ENCODE measurements around the gene ATAT1. TPM values are rescaled to one million over a fixed set of nuclear protein-coding genes. Genes with fewer than 3 reads are reported as not detected.

Gene ATAT1
- 21.1 TPM for total RNA-seq

DNA sequence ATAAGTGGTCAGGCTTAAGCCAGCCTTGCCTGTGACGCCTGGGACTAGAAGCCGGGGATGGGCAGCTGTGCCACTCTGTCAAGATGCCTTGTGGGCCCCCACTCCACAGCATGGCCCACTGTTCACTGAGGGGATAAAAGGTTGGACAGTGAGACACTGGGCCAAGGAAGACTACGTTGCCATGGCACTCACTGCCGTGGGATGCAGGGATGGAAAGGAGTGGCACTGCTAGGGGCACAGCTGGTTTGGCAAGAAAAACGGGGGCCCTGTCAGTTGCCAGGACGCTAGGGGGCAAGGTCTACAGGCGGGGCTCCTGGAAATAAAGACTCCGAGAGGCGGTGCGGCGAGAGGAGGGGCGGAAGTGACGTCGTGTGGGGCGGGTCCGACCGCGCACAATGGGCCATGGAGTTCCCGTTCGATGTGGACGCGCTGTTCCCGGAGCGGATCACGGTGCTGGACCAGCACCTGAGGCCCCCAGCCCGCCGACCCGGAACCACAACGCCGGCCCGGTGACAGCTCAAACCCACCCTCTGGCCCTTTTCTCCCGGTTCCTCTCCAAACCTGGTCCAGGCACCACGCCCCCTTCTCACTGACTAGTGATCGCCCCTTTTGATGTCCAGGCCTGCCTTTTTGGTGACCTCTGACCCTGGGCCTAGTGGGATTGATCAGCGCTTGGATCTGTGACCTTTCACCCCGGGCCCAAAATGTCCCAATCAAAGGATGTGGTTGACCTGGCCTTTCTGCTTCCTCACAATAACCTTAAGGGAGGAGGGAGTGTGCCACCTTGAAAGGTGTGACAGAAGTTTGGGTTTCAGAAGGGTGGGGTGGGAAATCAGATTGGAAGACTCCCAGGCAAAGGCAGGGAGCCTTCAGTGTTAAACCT lies at the start of gene ATAT1:
ATAT1 (plus strand) TSS at position 391 of the 883 bp plus-strand sequence.

DNA sequence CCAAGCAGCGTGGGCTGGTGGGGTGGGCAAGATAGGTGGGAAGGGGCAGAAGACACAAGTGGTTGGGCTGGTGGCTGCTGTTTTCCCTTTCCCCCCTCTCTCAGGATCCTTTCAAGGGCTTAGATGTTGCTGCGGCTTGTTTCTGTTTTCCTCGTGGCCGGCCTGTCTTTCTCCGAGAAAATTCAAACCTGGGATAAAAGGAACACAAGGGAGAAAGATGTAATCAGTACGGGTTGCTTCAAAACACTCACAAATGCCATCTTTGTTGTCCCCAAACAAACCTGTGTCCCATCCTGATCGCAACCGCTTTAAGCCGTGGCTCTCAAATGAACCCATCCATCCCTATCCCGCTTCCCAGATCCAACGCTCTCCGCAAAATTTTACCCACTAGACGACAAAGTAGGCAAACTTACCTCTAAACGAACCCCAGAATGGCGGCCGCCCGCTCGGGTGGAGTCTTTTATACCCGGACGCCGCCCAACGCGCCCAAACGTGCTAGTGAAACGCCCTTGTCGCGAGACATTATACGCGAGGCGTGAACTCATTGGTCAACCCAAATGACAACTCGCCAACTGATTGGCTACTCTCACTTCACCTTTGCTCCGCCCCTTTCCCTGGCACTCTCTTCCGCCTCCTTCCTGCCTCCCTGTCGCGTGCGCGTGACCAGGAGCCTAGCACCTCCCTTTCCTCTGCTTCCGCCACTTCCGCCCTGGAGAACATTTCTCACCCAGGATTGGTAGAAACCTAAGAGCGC lies 9.7 kb upstream of the ATAT1 start, which contains the start of gene PPP1R10:
PPP1R10 (minus strand) TSS at position 433 of the 754 bp plus-strand sequence. CDS start 7,299 bp downstream, outside the sequence.

DNA sequence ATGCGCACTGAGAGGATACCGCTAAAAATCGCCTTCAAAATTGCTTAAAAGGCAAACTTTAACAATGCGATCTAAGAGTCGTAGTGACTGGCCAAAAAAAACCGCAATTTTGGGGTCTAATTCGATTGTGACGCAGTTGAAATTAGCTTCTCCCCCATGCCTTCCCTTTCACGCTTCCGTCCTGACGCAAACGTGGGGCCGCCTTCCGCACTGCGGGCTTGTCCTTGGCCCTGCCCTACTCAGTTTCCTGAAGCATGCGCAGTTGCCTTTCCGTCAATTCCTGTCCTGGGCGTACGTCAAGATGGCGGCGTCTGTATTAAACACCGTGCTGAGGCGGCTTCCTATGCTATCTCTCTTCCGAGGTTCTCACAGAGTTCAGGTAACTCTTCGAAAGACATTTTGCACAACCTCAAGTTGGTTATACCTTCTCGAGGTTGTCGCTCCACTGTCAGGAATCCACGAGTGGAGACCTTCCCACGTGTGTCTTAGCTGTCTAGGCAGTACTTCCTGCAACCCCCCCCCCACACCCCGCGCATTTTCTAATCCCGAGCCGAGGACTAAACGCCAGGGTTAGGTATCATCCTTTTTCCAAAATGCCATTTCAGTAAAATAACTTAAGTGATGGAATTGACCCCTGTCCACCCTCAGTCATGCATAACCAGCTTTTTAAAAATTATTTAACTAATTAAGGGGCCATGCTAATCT lies 9.0 kb upstream of the ATAT1 start, which contains the start of gene MRPS18B:
MRPS18B (plus strand) TSS at position 276 of the 705 bp plus-strand sequence; CDS start at position 302, 26 bp downstream.

DNA sequence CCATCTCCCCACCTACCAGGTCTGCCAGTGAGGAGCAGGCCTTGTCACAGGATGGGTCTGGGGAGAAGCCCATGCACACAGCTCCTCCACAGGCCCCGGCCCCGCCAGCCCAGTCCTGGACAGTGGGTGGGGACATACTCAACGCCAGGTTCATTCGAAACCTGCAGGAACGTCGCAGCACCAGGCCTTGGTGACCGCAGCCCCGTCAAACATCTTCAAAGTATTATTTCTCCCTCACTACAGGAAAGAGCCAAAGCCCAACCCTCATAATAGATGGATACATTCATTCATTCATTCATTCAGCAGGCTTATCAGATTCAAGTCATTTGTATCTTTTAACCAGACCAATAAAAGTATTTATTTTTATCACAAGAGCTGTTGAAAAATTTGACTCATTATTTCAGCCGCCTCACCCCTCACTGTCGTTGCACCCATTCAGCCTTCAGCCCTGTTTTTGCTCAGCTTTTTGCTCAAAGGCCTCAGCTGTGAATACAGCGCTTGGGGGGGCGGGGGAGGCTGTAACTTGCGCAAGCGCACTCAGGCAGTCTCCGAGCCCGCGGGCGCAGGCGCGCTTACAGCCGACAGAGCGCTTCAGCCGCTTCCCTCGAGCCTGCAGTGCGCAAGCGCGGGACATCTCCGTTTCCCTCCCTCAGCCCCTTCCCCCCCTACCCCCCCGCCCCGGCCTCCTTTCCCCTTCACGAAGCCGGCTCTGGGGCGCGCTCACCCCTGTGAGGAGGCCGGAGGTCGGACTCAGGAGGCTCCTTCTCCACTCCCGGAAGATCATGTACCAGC lies 20.0 kb downstream of the ATAT1 start, which contains the start of gene C6orf136:
C6orf136 (plus strand) TSS at position 684 of the 792 bp plus-strand sequence; CDS start at position 783, 99 bp downstream.

DNA sequence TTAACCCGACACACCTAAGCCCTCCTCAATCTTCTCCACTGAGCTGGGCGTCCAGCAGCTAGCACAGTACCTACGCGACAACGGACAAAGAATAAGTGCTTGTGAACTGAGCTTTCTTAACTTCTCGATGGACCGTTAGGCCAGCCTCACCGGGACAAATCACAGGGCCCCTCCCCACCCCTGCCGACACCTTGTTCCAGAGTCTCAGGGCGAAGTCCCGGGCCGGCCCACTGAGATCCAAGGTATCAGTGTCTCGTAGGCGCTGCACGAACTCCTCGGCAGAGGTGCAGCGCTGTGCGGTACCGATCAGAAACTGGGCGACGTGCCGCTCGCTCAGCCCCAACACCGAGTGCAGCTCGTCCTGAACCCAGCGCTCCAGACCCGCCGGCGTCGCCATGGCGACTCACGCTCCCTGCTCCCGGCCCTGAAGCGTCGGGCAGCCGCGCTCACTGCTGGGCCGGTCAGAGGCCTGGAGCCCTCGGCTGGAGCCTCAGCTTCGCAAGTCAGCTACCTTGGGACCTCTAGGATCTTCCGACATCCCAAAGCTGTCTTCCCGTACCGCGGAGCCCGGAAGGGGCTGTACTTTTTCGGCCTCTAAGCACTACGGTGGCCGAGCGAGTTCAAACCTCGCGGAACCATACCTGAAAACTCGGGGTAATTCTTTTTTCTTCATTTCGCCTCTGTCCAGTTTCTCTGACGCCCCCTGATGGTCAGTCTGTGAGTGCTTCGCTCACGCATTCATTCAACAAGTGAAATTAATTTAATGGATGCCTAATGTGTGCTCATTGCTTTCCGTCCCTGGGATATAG lies 46.0 kb downstream of the ATAT1 start, which contains the start of gene DHX16:
DHX16 (minus strand) TSS at position 562 of the 809 bp plus-strand sequence; CDS start at position 397, 165 bp downstream.

DNA sequence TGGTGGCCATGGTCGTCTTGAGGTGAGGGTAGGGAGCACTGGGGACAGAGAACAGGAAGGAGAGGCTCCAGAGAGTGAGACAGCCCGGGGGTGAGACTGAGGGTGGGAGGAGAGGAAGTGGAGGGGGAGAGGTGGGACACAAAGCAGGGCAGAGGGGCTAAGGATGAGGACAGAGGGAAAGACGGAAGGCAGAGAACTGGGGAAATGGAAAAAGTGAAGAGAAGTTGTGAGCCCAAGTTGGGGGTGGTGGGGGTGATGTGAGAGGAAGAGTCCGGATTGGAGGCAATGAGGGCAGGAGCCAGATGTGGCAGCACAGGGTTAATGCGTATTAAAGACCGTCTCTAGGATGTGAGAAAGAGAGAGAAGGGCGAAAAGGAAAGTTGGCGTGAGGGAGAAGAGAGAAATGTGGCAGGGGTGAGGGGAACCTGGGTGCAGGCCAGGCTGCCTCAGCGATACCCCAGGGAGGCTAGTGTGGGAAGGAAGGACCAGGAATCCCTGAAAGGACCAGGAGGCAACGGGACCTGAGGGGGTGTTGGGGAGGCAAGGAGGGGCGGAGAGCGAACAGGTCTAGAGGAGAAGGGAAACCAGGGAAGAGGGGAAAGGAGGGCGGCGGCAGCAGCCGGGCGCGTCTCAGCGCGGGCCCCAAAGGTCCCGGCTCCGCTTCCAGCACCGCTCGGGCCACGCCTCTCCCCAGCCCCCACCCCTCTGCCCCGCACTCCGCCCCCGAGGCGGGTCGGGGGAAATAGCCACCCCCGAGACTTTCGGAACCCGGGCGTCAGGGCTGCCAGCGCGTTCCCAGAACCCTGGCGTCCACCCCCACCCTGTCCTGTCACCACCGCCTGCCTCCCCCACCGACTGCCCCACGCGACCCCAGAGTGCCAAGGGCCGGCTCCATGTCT lies 59.6 kb downstream of the ATAT1 start, which contains the start of gene PPP1R18:
PPP1R18 (minus strand) TSS at position 637 of the 899 bp plus-strand sequence; CDS start at position 10, 627 bp downstream.

DNA sequence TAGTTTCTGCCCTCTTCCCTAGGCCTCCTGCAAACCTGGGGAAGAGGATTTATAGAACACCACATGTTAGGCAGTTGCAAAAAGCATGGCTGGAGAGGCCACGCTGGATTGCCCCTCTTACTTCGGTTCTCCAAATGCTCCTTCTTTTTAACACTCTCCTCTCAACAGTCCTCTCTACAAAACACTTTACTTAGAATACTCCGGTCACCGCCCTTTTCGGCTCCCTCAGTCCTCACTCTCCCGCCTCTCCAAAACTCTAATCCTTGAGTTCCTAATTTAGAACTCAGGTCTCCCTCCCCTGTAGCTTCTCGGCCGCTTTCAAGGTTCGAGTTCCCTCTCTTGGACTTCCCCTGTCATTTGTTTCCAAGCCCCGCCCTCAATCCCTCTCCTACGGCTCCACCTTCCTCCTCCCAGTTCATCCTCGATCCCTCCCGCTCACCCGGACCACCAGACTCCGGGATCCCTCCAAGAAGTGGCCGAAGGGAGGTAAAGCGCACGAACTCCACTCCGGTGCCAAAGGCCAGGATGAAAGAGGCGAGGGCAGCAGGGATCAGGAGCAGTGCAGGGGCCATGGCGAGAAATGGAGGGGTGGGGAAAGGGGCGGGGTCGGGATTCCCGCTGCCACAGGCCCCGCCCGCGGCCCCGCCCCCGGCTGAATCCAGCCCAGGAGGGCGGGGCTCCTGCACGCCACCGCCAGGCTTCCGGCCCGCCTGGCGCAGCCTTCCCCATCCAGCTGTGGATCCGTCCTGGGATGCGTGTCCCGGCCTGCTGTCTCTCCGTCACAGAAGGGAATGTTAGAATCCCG lies 63.9 kb downstream of the ATAT1 start, which contains the start of gene NRM:
NRM (minus strand) TSS at position 582 of the 805 bp plus-strand sequence; CDS start at position 572, 10 bp downstream.

Small RNAs within 50 kb of the gene (small RNA-seq; reads per million reads assigned to genes)
- 1.9 reads per million, percentile 89 among the genes with 10 or more reads in this experiment for gene MIR877 (ENCODE audit: low replicate concordance)

Other genes starting within 250 kb of the ATAT1 start
- gene HLA-E, start 137.4 kb upstream of the ATAT1 start, total RNA-seq: 202 TPM
- 44.3 TPM for gene GNL1, start 70.4 kb upstream of the ATAT1 start, total RNA-seq
- 10.0 TPM for gene PRR3, start 69.6 kb upstream of the ATAT1 start, total RNA-seq
- 35.4 TPM for gene ABCF1, start 55.4 kb upstream of the ATAT1 start, total RNA-seq
- 24.5 TPM for gene PPP1R10, start 9.6 kb upstream of the ATAT1 start, total RNA-seq
- 58.0 TPM for gene MRPS18B, start 9.0 kb upstream of the ATAT1 start, total RNA-seq
- 14.3 TPM for gene C6orf136, start 20.3 kb downstream of the ATAT1 start, total RNA-seq
- gene DHX16, start 46.1 kb downstream of the ATAT1 start, total RNA-seq: 27.5 TPM
- gene PPP1R18, start 59.8 kb downstream of the ATAT1 start, total RNA-seq: 30.1 TPM
- 7.1 TPM for gene NRM, start 64.1 kb downstream of the ATAT1 start, total RNA-seq
- gene MDC1, start 90.4 kb downstream of the ATAT1 start, total RNA-seq: 15.9 TPM
- 468 TPM for gene TUBB, start 93.5 kb downstream of the ATAT1 start, total RNA-seq
- gene FLOT1, start 115.8 kb downstream of the ATAT1 start, total RNA-seq: 60.8 TPM
- gene IER3, start 117.7 kb downstream of the ATAT1 start, total RNA-seq: 13.2 TPM

Measured in metanephros (tissue), 2 donors.